CD4-positive, alpha-beta T cell (primary cell): ENCODE data around the gene HOMER1. TPM values are rescaled to one million over a fixed set of nuclear protein-coding genes. Genes with fewer than 3 reads are reported as not detected.

ENCODE experiments used
- ATAC-seq: fragments of 200-7000 bp; cut with Tn5 transposase; one replicate; pipeline ENCODE4 v1.10.0; 2022; ENCODE audit warnings: mild to moderate bottlenecking; ENCODE audit not compliant: poor library complexity
- CTCF ChIA-PET: fragments of 350-600 bp; sonication (Branson Sonifier 250); formaldehyde crosslinking; loops from one replicate; lab custom pipeline; 2021; ENCODE audit warnings: antibody characterized with exemption, inconsistent platforms; lab: Charles Lee
- POLR2A ChIA-PET: fragments of 350-600 bp; sonication (Branson Sonifier 250); formaldehyde crosslinking; loops from one replicate; lab custom pipeline; 2021; ENCODE audit warnings: antibody characterized with exemption, inconsistent platforms; lab: Charles Lee
- DNase-seq, 14 experiments: peaks; one replicate each; pipeline ENCODE4 v3.0.0-alpha.2; 2013 to 2020; ENCODE audit warnings: mixed read lengths in 2 of 14
- H3K27ac ChIP-seq, 2 donors: one replicate each; pipeline versions ENCODE4 v1.5.1 to v1.7.0; 2013; ENCODE audit warnings: low read length in 2 of 2, low read depth in 1 of 2, mild to moderate bottlenecking in 1 of 2
- H3K27me3 ChIP-seq, 2 experiments: 1 replicate in 1 of 2; 2 replicates in 1 of 2; pipeline versions ENCODE4 v1.6.1 to v1.7.0; 2013; ENCODE audit warnings: low read length in 2 of 2, control low read depth in 1 of 2, mild to moderate bottlenecking in 1 of 2, moderate library complexity in 1 of 2; ENCODE audit not compliant: insufficient read depth in 2 of 2, control insufficient read depth in 1 of 2
- H3K36me3 ChIP-seq: one replicate; pipeline ENCODE4 v1.6.1; 2013; ENCODE audit warnings: low read length, control low read depth; ENCODE audit not compliant: insufficient read depth
- H3K4me1 ChIP-seq: one replicate; pipeline ENCODE4 v1.6.1; 2013; ENCODE audit warnings: low read length, control low read depth; ENCODE audit not compliant: insufficient read depth
- H3K4me3 ChIP-seq: one replicate; pipeline ENCODE4 v1.5.1; 2013; ENCODE audit warnings: mild to moderate bottlenecking, low read length, moderate library complexity
- H3K9me3 ChIP-seq, 2 experiments: 1 replicate in 1 of 2; 2 replicates in 1 of 2; pipeline versions ENCODE4 v1.6.1 to v1.7.0; 2013; ENCODE audit warnings: low read length in 2 of 2, mild to moderate bottlenecking in 2 of 2, control low read depth in 1 of 2, moderate library complexity in 1 of 2; ENCODE audit not compliant: control insufficient read depth in 1 of 2, insufficient read depth in 1 of 2
- H3K27ac Mint-ChIP-seq: one replicate; pipeline ENCODE4 v1.8.0; 2020; ENCODE audit warnings: mixed read lengths
- H3K27me3 Mint-ChIP-seq: one replicate; pipeline ENCODE4 v1.8.0; 2021; ENCODE audit warnings: mixed read lengths
- H3K36me3 Mint-ChIP-seq: one replicate; pipeline ENCODE4 v1.8.0; 2021; ENCODE audit warnings: low read depth, mixed read lengths
- H3K4me1 Mint-ChIP-seq: one replicate; pipeline ENCODE4 v1.8.0; 2021; ENCODE audit warnings: low read depth, mixed read lengths
- H3K4me3 Mint-ChIP-seq: one replicate; pipeline ENCODE4 v1.8.0; 2020; ENCODE audit warnings: mild to moderate bottlenecking, mixed read lengths
- H3K9me3 Mint-ChIP-seq: one replicate; pipeline ENCODE4 v1.8.0; 2020; ENCODE audit warnings: mixed read lengths
- CTCF ChIP-seq: fragments of 200-600 bp; IDR thresholded peaks from one replicate; pipeline ENCODE4 v1.8.0; 2022; ENCODE audit warnings: antibody characterized with exemption, mild to moderate bottlenecking
- intact Hi-C, 2 experiments: fragments of 100-400 bp; cut with DNase I in 1 of 2; cut with micrococcal nuclease in 1 of 2; formaldehyde crosslinking; loops; one replicate each; pipeline versions ENCODE4 v1.15.1 to v1.9.0; 2023 to 2025; cut with DNase I, micrococcal nuclease
- total RNA-seq, 174 experiments: library from RNA in 2 of 174; stranded (reverse) in 2 of 174; gene quantifications; one replicate each; pipeline ENCODE4 v1.2.3 and lab custom pipeline; 2021 to 2026

HOMER1 gene
- total RNA-seq, 2 experiments from 2014 or later, result 2.1 TPM

DNA sequence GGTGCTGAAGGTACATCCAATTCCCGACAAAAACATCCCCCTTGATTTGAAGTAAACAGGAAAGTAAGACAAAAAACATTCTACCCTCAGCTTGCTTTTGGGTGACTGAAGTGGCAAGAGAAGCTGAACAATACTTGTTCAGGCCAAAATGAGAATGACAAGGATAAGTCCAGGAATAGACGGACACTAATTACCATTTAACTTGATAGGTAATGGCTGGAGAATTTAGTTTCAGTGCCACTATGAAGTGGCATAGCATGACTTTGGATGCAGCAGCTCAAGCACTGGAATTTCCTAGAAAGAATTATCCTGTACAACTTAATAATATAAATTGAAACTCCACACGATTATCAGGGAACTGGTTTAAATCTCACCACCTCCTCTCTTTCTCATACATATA is 49.7 kb downstream of the HOMER1 start:
- no peaks in the 10 kb centered on the region for H3K36me3 ChIP-seq
- POLR2A ChIA-PET, result no interaction called here
- no peaks in the 10 kb centered on the region for H3K9me3 ChIP-seq
- H3K4me1 ChIP-seq, result no peaks in the 10 kb centered on the region
- ATAC-seq (no peak), DNase-seq (no peak)
- Mint-ChIP-seq H3K4me1 (peaks cover 4% of the 10 kb centered on the region), H3K27me3 (peaks cover 5% of the 10 kb centered on the region), H3K36me3 (no peaks in the 10 kb centered on the region), H3K4me3 (no peak overlapping the region), H3K27ac (no peak overlapping the region), H3K9me3 (no peaks in the 10 kb centered on the region)
- H3K4me3 ChIP-seq, result no peak overlapping the region
- H3K27ac ChIP-seq, result no peak overlapping the region
- CTCF ChIA-PET, result interaction anchor here (1.2 kb wide), 1 partner anchor 8 kb away, joined by 3 read pairs; no protein-coding TSS in a partner anchor
- TF ChIP-seq CTCF, result no peak
- intact Hi-C loops, result loop anchor here (1.0 to 2.0 kb wide), 2 partner anchors 331 kb away; no protein-coding TSS in a partner anchor
- no peaks in the 10 kb centered on the region for H3K27me3 ChIP-seq

DNA sequence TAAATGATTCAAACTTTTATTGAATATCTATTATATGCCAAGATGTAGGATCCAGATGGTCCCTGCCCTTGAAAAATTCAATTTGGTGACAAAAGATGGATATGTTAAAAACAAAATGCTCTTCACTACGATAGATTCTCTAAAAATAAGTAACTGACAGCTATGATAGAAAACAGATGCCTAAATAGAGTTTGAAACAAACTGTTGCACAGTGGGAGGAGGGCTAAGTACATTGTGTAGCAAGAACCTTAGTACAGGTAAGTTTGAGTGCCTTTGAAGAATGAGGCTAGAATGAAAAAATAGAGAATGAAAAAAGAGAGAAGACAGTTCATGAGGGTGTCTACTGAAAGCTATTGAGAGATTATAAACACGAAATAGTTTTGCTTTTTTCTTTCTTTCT is 54.3 kb downstream of the HOMER1 start:
- H3K9me3 Mint-ChIP-seq, result no peaks in the 10 kb centered on the region
- ChIA-PET CTCF (interaction anchor here (0.9 kb wide), 1 partner anchor 434 kb away, joined by 3 read pairs; no protein-coding TSS in a partner anchor), POLR2A (no interaction called here)
- peaks cover 2% of the 10 kb centered on the region for H3K27me3 Mint-ChIP-seq
- H3K27ac Mint-ChIP-seq, result no peak overlapping the region
- no peak overlapping the region for H3K27ac ChIP-seq
- no peaks in the 10 kb centered on the region for H3K36me3 ChIP-seq
- no peak for DNase-seq
- H3K4me3 Mint-ChIP-seq, result no peak overlapping the region
- intact Hi-C loops, result no loop called here
- peaks cover 2% of the 10 kb centered on the region for H3K4me1 Mint-ChIP-seq
- no peaks in the 10 kb centered on the region for H3K36me3 Mint-ChIP-seq
- H3K4me3 ChIP-seq, result no peak overlapping the region
- H3K27me3 ChIP-seq, result no peaks in the 10 kb centered on the region
- no peaks in the 10 kb centered on the region for H3K4me1 ChIP-seq
- H3K9me3 ChIP-seq, result no peaks in the 10 kb centered on the region
- ATAC-seq, result no peak
- no peak for TF ChIP-seq CTCF

- DNase-seq (no peak), ATAC-seq (no peak)
- H3K4me3 Mint-ChIP-seq, result no peak overlapping the region
- H3K27ac Mint-ChIP-seq, result no peak overlapping the region
- Histone ChIP-seq H3K27me3 (no peaks in the 10 kb centered on the region), H3K27ac (no peak overlapping the region), H3K9me3 (no peaks in the 10 kb centered on the region), H3K36me3 (no peaks in the 10 kb centered on the region), H3K4me1 (no peaks in the 10 kb centered on the region), H3K4me3 (no peak overlapping the region)
- POLR2A ChIA-PET, result no interaction called here
- CTCF ChIA-PET, result no interaction called here
- TF ChIP-seq CTCF, result no peak
- no peaks in the 10 kb centered on the region for H3K4me1 Mint-ChIP-seq
- H3K36me3 Mint-ChIP-seq, result no peaks in the 10 kb centered on the region
- H3K9me3 Mint-ChIP-seq, result no peaks in the 10 kb centered on the region
- H3K27me3 Mint-ChIP-seq, result no peaks in the 10 kb centered on the region
- intact Hi-C loops, result no loop called here
Measured at GRCh38 chr5:79456890-79457583, 56.9 kb downstream of the HOMER1 start.
